GM21447 (cell line): ENCODE data around the gene OCLN.
"Not testable (repeated sequence)": the region's sequence is repeated elsewhere in the genome, so short reads cannot be mapped to it uniquely, and the experiment has no call there.

Source experiments
- ATAC-seq: cut with Tn5 transposase; IDR thresholded peaks from one replicate; pipeline ENCODE4 v1.9.1; 2021; ENCODE audit not compliant: unreplicated experiment

OCLN gene

GRCh38 chr5:69527128-69527770 is 34.7 kb downstream of the OCLN start:
- no peak for ATAC-seq

- ATAC-seq, result no peak
Measured at GRCh38 chr5:69528035-69528434, 35.4 kb downstream of the OCLN start.

- no peak for ATAC-seq
Measured at GRCh38 chr5:69528609-69529008, 36.0 kb downstream of the OCLN start.

- no peak for ATAC-seq
Measured at GRCh38 chr5:69530561-69531405, 38.2 kb downstream of the OCLN start.

- ATAC-seq, result no peak
Measured at GRCh38 chr5:69531406-69531801, 38.8 kb downstream of the OCLN start.

DNA sequence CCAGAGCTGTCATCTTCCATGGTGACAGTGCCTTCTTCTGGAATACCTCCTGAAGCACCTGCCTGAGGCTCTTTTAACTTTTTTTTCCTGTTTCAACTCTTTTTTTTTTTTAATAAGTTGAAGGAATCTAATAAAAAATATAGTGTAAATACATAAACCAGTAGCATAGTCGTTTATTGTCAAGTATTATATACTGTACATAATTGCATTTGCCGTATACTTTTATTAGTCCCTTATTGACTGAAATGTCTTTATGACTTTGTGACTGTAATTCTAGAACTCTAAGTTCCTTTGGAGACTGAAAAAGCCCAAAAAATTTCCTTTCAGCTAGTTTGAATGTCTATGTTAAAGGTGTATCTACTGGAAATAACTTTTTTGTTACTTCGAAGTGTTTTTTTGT is 45.3 kb downstream of the OCLN start:
- ATAC-seq, result not testable (repeated sequence)

DNA sequence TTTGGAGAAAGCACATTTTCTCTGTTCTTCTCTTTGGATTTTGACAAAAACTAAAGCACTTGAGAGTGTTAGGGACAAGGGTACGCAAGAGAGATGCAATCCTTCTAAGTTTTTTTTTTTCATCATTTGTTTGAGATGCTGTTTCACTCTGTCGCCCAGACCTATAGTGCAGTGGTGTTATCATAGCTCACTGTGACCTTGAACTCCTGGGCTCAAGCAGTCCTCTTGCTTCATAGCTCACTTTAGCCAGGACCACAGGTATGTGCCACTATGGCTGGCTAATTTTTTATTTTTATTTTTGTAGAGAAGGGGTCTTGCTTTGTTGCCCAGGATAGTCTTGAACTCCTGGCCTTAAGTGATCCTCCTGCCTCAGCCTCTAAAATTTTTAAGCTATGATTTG is 46.1 kb downstream of the OCLN start:
- not testable (repeated sequence) for ATAC-seq

DNA sequence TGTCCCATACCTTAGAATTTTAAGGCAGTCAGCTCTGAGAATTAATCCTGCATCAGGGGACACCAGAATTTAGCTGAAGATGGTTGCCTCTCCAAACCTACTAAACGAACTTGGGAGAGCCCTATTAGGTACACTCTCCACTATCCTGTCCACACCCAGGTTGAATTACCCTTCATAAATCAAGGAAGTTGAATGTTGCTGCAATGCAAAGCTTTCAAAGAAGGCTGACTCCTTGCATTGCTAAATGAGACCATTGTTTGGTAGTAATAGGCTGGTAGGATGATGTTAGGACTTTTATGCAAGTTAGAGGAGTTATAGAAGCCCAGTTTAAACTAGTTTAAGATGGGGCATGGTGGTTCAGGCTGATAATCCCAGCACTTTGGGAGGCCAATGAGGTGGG is 48.8 kb downstream of the OCLN start:
- ATAC-seq, result not testable (repeated sequence)

DNA sequence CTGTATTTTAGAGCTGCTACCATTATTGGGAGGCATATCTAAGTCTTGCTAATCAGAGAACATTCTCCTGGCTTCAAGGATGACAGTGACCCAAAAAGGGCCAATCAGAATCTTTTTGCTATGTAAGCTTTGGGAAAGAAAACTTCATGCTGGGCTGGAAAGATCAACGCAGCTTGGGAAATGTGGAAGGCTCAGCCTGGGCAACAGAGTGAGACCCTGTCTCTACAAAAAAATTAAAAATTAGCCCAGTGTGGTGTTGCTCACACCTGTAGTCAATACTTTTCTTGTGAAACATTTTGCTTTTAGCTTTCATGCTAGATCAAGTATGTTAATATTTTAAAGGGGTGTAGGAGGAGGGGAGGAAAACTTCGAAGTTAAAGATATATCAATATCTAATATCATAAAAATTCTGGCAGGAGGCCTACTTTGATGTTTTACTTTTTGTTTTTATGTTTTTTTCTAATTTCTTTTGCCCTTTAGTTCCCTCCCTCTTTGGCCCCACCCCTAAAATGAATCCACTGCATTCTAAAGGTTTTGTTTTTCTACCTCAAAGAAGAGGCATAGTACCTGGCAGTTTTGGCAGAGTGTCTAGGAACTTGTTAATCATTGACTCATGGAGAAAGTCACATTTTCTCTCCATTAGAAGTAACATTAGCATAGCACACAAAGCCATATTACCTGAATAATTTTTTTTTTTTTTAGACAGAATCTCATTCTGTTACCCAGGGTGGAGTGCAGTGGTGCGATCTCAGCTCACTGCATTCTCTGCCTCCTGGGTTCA is 50.4 kb downstream of the OCLN start:
- ATAC-seq, result not testable (repeated sequence)

GRCh38 chr5:69544602-69545001 is 52.0 kb downstream of the OCLN start:
- not testable (repeated sequence) for ATAC-seq

DNA sequence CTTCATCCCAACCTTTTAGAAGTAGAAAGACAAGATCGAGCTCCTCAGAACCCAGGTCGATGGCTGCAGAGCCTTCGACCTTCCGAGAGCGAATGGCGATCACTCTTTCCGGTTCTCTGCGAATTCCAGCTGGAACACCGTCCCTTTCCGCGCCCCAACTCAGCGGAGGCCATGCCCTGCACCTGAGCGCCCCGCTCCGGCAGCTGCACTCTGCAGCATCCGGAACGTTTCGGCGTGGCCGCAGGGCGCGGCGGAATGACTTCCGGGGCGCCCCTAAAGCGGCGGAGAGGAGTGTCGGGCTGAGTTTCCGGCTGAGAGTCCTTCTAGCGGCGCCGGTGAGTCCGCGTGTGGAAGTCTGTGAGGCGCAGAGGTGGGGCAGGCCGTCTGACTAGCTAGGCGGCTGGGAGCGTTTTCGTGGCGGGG is 67.3 kb downstream of the OCLN start, which contains the start of gene GTF2H2C:
Gene GTF2H2C (plus strand): TSS at position 284 of the 423 bp plus-strand sequence. CDS start 4,942 bp downstream, outside the sequence.
- peak; percentile 97 for ATAC-seq

DNA sequence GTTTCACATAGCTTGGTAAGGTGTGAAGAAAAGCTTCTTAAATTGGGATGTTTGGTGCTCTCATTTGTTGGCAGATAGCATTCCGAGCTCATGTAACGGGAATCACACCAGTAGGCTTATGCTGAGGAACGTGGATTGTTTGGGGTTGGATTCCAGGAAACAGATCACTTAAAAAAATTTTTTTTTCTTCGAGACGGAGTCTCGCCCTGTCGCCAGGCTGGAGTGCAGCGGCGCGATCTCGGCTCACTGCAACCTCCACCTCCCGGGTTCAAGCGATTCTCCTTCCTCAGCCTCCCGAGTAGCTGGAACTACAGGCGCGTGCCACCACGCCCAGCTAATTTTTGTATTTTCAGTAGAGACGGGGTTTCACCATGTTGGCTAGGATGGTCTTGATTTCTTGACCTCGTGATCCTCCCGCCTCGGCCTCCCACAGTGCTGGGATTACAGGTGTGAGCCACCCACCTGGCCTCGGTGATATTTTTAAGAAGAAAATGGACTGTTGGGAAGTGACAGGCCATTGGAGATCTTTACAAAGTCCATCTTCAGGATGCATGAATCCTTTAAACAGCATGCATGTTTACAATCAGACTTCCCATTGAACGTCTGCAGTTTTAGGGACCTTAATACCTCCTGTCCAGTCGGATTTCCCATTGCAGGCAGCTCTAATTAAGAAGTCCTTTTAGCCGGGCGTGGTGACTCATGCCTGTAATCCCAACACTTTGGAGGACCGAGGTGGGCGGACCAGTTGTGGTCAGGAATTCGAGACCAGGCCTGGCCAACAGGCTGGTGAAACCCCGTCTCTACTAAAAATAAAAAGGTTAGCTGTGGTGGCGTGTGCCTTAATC is 68.2 kb downstream of the OCLN start:
- ATAC-seq, result not testable (repeated sequence)

DNA sequence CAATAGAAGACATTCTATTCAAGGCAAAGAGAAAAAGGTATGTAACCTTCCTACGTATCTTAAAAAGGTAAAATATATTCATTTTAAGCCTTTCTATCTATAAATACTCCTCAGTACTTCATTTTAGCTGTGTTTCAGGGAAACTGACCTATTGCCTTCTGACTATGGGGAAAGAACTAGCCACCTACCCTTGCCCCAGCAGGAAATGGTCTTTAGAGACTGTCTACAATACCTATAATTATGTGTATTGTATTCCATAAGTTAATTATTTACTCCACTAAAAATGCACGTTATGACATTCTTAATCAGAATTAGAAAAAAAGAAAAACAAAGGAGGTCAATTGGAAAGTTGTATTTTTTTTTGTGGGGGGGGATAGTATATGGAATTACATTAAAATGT is 73.6 kb downstream of the OCLN start:
- not testable (repeated sequence) for ATAC-seq

GRCh38 chr5:69568072-69568471 is 75.5 kb downstream of the OCLN start:
- not testable (repeated sequence) for ATAC-seq

- not testable (repeated sequence) for ATAC-seq
Measured at GRCh38 chr5:69583356-69583755, 90.8 kb downstream of the OCLN start.

DNA sequence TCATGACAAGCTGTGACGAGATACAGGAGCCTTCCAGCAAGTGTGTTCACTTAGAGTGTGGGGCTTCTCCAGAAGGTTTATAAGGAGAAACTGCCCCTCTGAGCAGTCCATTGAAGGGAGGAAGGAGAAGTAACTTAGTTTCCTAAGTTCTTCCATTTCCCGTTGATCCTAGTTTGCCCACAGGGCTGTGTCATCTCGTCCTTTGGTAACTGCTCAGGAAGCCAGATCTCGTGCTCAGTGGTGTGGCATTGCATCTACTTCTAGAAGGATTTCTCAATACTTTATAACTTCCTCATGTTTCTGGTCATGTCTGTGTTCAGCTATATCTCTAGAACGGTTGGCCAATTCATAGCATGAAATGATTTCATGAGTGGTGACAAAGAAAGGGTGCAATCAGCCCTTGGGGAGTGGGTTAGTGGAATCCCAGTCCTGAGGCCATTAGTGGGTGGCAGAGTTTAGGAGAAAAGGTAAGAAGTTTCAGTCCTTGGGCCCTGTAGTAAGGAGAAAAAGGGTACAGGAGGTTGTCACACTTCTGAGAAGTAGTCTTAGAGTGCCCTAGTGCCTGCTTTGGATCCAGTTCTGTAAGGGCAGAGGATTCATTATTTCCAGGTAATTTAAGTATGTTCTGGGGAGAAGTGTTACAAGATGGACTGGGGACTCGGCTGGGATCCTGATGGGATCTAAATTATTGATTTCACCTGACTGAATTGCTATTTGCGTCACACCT is 103.7 kb downstream of the OCLN start:
- not testable (repeated sequence) for ATAC-seq

DNA sequence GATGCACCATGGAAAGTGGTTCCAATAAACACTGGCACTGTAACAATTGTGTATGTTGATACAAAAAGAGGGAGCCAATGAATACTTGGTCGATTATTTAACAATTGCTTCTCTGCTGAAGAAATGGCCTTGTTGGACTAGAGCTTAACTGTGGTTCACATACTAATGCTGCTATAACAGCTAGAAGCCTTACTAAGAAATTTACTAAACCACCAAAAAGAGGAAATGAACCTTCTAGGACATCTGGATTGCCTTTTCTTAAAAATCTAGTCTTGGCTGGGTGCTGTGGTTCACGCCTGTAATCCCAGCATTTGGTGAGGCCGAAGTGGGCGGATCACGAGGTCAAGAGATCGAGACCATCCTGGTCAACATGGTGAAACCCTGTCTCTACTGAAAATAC is 109.4 kb downstream of the OCLN start:
- peak; percentile 93 for ATAC-seq

DNA sequence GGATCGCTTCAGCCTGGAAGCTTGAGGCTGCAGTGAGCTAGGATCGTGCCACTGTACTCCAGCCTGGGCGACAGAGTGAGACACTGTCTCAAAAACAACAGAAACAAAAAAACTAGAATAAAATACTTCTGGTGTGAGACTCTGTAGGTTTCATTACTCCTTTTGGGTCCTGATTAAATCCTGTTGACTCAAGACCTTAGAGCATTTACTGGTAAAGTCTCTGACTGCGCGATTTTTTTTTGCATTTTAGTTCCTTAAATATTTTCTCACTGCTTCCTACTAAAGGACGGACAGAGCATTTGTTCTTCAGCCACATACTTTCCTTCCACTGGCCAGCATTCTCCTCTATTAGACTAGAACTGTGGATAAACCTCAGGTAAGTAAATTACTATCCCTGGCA is 114.2 kb downstream of the OCLN start:
- ATAC-seq, result not testable (repeated sequence)
